Liver (tissue), 3 donors: ENCODE results near the gene PHOX2A.

ENCODE experiments used
- EGR1 ChIP-seq, 2 donors: IDR thresholded peaks; 2 replicates each; pipeline ENCODE4 v1.6.1; 2016 to 2018; ENCODE audit warnings: antibody characterized with exemption in 2 of 2, low read depth in 2 of 2
- GABPA ChIP-seq, 2 donors: IDR thresholded peaks in 1 of 2; conservative IDR thresholded peaks in 1 of 2; 2 replicates each; pipeline ENCODE4 v1.6.1; 2016; ENCODE audit warnings: antibody characterized with exemption in 2 of 2, mild to moderate bottlenecking in 1 of 2, moderate library complexity in 1 of 2
- RAD21 ChIP-seq, 2 donors: IDR thresholded peaks; 2 replicates each; pipeline ENCODE4 v1.6.1; 2016; ENCODE audit warnings: antibody characterized with exemption in 2 of 2, mild to moderate bottlenecking in 2 of 2
- SP1 ChIP-seq: IDR thresholded peaks from 2 replicates; pipeline ENCODE4 v1.6.1; 2018; ENCODE audit warnings: antibody characterized with exemption, mild to moderate bottlenecking
- YY1 ChIP-seq: IDR thresholded peaks from 2 replicates; pipeline ENCODE4 v1.6.1; 2016; ENCODE audit warnings: antibody characterized with exemption, mild to moderate bottlenecking
- TF ChIP-seq, protein P1 (sequence below): fragments of 150-350 bp; IDR thresholded peaks from 2 replicates; pipeline ENCODE4 v1.5.1; 2017; ENCODE audit warnings: improper control_type of control experiment, low read depth, low read length; ENCODE audit not compliant: missing input control
- TF ChIP-seq, protein P2 (sequence below): IDR thresholded peaks from 2 replicates; pipeline ENCODE4 v1.6.1; 2016; ENCODE audit warnings: antibody characterized with exemption, mild to moderate bottlenecking
- TF ChIP-seq, protein P3 (sequence below): IDR thresholded peaks from 2 replicates; pipeline ENCODE4 v1.6.1; 2016; ENCODE audit warnings: antibody characterized with exemption
- TF ChIP-seq, protein P4 (sequence below): IDR thresholded peaks from 2 replicates; pipeline ENCODE4 v1.6.1; 2016; ENCODE audit warnings: antibody characterized with exemption
- donor health status: healthy.
- donor health status: healthy.

DNA sequence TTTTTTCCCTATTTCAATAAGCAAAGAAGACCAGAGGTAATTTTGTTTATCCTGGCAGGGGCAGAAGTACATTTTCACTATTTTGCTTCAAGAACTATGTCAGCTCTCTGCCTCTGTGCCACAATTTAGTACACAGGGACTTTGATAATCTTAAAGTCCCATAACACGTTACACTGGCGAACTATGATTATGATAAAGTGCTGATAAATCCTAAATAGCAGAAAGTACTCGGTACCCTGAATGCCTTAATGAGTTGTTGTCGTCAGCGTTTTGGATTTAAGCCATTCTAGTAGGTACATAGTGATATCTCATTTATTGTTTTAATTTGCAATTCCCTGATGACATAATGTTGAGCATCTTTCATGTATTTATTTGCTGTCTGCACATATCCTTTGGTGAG, 16.6 kb upstream of the PHOX2A start:
- TF ChIP-seq, protein P1, sequence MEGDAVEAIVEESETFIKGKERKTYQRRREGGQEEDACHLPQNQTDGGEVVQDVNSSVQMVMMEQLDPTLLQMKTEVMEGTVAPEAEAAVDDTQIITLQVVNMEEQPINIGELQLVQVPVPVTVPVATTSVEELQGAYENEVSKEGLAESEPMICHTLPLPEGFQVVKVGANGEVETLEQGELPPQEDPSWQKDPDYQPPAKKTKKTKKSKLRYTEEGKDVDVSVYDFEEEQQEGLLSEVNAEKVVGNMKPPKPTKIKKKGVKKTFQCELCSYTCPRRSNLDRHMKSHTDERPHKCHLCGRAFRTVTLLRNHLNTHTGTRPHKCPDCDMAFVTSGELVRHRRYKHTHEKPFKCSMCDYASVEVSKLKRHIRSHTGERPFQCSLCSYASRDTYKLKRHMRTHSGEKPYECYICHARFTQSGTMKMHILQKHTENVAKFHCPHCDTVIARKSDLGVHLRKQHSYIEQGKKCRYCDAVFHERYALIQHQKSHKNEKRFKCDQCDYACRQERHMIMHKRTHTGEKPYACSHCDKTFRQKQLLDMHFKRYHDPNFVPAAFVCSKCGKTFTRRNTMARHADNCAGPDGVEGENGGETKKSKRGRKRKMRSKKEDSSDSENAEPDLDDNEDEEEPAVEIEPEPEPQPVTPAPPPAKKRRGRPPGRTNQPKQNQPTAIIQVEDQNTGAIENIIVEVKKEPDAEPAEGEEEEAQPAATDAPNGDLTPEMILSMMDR = no peak
- TF ChIP-seq, protein P2, sequence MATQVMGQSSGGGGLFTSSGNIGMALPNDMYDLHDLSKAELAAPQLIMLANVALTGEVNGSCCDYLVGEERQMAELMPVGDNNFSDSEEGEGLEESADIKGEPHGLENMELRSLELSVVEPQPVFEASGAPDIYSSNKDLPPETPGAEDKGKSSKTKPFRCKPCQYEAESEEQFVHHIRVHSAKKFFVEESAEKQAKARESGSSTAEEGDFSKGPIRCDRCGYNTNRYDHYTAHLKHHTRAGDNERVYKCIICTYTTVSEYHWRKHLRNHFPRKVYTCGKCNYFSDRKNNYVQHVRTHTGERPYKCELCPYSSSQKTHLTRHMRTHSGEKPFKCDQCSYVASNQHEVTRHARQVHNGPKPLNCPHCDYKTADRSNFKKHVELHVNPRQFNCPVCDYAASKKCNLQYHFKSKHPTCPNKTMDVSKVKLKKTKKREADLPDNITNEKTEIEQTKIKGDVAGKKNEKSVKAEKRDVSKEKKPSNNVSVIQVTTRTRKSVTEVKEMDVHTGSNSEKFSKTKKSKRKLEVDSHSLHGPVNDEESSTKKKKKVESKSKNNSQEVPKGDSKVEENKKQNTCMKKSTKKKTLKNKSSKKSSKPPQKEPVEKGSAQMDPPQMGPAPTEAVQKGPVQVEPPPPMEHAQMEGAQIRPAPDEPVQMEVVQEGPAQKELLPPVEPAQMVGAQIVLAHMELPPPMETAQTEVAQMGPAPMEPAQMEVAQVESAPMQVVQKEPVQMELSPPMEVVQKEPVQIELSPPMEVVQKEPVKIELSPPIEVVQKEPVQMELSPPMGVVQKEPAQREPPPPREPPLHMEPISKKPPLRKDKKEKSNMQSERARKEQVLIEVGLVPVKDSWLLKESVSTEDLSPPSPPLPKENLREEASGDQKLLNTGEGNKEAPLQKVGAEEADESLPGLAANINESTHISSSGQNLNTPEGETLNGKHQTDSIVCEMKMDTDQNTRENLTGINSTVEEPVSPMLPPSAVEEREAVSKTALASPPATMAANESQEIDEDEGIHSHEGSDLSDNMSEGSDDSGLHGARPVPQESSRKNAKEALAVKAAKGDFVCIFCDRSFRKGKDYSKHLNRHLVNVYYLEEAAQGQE = no peak
- TF ChIP-seq, protein P3, sequence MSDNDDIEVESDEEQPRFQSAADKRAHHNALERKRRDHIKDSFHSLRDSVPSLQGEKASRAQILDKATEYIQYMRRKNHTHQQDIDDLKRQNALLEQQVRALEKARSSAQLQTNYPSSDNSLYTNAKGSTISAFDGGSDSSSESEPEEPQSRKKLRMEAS = no peak
- no peak for TF ChIP-seq YY1
- no peak for TF ChIP-seq GABPA (IDR thresholded peaks at IDR 0.05 in 1 of 2, conservative IDR thresholded peaks at IDR 0.05 in 1 of 2)
- TF ChIP-seq, protein P4, sequence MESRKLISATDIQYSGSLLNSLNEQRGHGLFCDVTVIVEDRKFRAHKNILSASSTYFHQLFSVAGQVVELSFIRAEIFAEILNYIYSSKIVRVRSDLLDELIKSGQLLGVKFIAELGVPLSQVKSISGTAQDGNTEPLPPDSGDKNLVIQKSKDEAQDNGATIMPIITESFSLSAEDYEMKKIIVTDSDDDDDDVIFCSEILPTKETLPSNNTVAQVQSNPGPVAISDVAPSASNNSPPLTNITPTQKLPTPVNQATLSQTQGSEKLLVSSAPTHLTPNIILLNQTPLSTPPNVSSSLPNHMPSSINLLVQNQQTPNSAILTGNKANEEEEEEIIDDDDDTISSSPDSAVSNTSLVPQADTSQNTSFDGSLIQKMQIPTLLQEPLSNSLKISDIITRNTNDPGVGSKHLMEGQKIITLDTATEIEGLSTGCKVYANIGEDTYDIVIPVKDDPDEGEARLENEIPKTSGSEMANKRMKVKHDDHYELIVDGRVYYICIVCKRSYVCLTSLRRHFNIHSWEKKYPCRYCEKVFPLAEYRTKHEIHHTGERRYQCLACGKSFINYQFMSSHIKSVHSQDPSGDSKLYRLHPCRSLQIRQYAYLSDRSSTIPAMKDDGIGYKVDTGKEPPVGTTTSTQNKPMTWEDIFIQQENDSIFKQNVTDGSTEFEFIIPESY = no peak
- no peak for TF ChIP-seq SP1
- no peak for TF ChIP-seq EGR1 (IDR thresholded peaks at IDR 0.05; ENCODE audit: low read depth in 2 of 2)
- no peak for TF ChIP-seq RAD21 (IDR thresholded peaks at IDR 0.05)
